Mucosa of rectum (tissue), 2 donors: ENCODE measurements around the gene ADISSP.

ENCODE experiments used
- H3K27ac ChIP-seq, 2 donors: one replicate each; pipeline ENCODE4 v1.7.0; 2013; ENCODE audit warnings: inconsistent platforms in 2 of 2, low read depth in 2 of 2, low read length in 2 of 2
- H3K27me3 ChIP-seq, 2 donors: one replicate each; pipeline ENCODE4 v1.7.0; 2013; ENCODE audit warnings: low read length in 2 of 2; ENCODE audit not compliant: control insufficient read depth in 2 of 2, insufficient read depth in 2 of 2
- H3K36me3 ChIP-seq, 2 donors: one replicate each; pipeline ENCODE4 v1.7.0; 2013; ENCODE audit warnings: low read length in 2 of 2; ENCODE audit not compliant: control insufficient read depth in 2 of 2, insufficient read depth in 2 of 2
- H3K4me1 ChIP-seq, 2 donors: one replicate each; pipeline ENCODE4 v1.7.0; 2013; ENCODE audit warnings: low read length in 2 of 2, mild to moderate bottlenecking in 1 of 2; ENCODE audit not compliant: control insufficient read depth in 2 of 2, insufficient read depth in 2 of 2
- H3K4me3 ChIP-seq, 2 donors: one replicate each; pipeline ENCODE4 v1.7.0; 2013; ENCODE audit warnings: low read length in 2 of 2
- H3K9ac ChIP-seq, 2 donors: one replicate each; pipeline ENCODE4 v1.7.0; 2013; ENCODE audit warnings: low read length in 2 of 2, low read depth in 1 of 2, mild to moderate bottlenecking in 1 of 2
- H3K9me3 ChIP-seq, 2 donors: one replicate each; pipeline ENCODE4 v1.7.0; 2013; ENCODE audit warnings: low read length in 2 of 2; ENCODE audit not compliant: control insufficient read depth in 2 of 2
- donor health status: healthy.
- donor health status: Normal muscosa, but diverticular disease.

ADISSP gene

DNA sequence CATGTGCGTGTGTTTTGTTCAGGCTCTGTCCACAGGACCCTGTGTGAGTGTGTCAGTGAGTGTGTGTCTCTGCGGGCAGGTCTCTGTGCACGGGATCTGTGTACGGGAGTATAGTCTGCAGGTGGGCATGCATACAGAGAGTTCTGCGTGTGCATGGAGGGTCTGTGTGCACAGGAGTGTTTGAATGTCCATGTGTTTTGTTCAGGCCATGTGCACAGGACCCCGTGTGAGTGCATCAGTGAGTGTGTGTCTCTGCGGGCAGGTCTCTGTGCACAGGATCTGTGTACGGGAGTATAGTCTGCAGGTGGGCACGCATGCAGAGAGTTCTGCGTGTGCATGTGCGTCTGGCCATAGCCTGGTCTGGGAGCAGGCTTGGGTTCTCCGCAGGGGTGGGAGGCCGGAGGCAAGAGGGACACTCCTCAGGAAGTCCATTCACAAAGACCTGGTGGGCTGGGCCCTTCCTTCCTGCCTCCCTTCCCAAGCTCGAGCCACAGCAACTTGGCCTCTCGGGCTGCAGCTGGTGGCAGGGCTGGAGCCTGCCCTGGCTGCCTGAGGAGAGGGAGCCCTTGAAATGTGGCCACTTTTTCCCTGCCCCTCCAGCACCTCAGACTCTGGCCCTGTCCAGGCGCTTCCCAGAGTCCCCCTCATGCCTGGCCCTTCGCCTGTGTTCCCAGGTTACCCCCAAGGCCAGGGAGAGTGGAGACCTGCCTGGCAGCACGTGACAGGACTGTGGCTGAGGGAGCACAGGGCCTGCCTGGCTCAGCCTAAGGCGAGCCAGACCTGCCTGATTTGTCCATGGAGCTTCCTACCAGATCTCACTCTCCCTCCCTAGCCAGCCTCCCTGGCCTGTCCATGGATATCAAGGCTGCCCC lies 28.3 kb downstream of the ADISSP start:
- no peak overlapping the region for H3K9ac ChIP-seq
- peaks cover 0 to 6% of the 10 kb centered on the region in 2 donors for H3K27me3 ChIP-seq
- peaks cover 0 to 8% of the 10 kb centered on the region in 2 donors for H3K4me1 ChIP-seq
- no peaks in the 10 kb centered on the region for H3K9me3 ChIP-seq
- H3K27ac ChIP-seq: no peak overlapping the region
- no peak overlapping the region for H3K4me3 ChIP-seq
- no peaks in the 10 kb centered on the region for H3K36me3 ChIP-seq

DNA sequence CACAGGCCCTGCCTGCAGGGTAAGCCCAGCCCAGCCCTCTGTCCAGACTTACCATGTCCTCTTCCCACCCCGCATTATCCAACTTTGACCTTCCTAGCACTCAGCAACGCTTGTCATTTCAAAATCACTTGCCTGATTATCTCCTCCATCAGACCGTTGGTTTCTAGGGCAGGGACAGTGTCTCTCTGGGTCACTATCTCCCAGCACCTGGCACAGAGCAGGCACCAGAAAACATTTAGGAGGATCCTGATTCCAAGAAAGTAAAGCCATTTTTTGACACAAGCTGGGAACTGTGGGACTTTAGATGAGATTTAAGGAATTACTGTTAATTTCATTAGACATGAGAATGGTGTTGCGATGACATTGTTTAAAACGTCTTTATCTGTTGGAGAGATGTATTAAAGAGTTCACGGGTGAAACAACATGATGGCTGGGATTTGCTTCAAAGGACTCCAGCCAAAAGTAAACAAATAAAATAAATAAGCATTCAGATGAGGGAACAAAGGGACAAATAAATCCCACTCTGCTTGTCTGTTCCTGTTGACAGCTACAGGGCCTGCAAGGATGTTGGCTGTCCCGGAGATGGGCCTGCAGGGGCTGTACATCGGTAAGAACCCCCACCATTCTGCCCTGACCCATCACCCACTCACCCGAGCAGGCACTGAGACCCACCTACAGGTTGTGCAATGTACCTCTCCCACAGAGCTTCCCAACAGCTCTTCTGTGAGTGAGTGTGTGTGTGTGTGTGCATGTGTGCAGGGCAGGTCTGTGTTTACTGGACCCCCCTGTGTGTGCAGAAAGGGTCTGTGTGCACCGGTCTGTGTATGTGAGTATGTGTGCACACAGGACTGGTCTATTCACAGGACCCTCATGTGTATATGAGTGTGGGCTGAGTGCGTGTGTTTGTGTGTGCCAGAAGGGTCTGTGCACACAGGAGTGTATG lies 29.2 kb downstream of the ADISSP start:
- no peaks in the 10 kb centered on the region for H3K36me3 ChIP-seq
- H3K27ac ChIP-seq: no peak overlapping the region
- no peak overlapping the region for H3K4me3 ChIP-seq
- no peaks in the 10 kb centered on the region for H3K9me3 ChIP-seq
- peaks cover 0 to 2% of the 10 kb centered on the region in 2 donors for H3K27me3 ChIP-seq
- H3K4me1 ChIP-seq: peaks cover 2 to 14% of the 10 kb centered on the region in 2 donors
- H3K9ac ChIP-seq: no peak overlapping the region

DNA sequence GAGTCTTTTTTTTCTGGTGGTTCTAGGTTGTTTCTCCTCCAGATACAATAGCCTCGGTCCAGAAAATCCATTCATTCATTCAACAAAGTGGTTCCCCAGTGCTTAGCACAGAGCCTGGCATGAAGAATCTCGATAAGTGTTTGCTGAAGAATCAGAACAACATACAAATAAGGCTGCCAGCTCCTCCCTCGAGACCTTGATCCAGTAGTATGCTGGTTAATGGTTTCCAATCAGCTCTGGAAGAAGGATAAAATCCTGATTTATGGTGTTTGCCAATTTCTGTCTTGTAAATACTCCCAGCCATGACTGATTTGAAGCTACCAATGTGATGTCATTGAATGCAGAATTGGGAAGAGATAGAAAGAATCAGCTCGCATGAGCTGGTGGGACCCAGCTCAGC lies 31.8 kb downstream of the ADISSP start:
- no peak overlapping the region for H3K4me3 ChIP-seq
- H3K9me3 ChIP-seq: no peaks in the 10 kb centered on the region
- no peak overlapping the region for H3K9ac ChIP-seq
- H3K27ac ChIP-seq: no peak overlapping the region
- no peaks in the 10 kb centered on the region for H3K36me3 ChIP-seq
- peaks cover 2 to 14% of the 10 kb centered on the region in 2 donors for H3K4me1 ChIP-seq
- peaks cover 9 to 14% of the 10 kb centered on the region in 2 donors for H3K27me3 ChIP-seq

DNA sequence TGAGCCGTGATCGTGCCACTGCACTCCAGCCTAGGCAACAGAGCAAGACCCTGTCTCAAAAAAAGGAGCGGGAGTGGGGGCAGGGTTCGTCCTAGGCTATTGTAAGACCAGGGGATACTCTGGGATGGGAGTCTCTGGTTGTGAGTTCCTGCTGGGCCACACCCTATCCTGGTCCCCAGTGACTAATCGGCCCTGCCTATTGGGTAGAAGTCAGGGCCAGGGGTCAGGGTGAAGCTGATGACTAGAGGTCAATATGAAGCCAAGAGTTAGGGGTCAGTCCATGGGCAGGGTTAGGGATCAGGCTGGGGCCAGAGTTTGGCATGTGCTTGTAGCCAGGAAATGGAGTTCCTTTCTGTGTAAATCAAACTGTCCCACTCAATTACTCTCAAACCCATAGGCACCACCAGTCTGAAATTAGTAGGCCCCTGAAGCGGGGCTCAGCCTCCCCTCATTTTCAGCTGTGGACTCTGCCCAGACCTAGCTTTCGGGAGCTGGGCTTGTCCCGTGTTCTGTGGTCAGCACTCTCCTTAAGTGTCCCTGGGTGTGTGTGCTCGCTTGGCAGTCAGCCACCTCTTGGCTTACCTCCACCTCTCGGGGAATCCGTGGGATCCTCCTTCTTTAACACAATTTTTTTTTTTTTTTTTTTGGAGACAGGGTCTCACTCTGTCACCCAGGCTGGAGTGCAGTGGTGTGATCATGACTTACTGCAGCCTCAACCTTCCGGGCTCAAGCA lies 33.3 kb downstream of the ADISSP start:
- peaks cover 10 to 16% of the 10 kb centered on the region in 2 donors for H3K27me3 ChIP-seq
- no peaks in the 10 kb centered on the region for H3K9me3 ChIP-seq
- H3K4me3 ChIP-seq: peak overlapping the region in 1 of 2 donors; percentile 24
- H3K27ac ChIP-seq: no peak overlapping the region
- H3K36me3 ChIP-seq: no peaks in the 10 kb centered on the region
- H3K9ac ChIP-seq: no peak overlapping the region
- H3K4me1 ChIP-seq: peaks cover 2 to 14% of the 10 kb centered on the region in 2 donors

DNA sequence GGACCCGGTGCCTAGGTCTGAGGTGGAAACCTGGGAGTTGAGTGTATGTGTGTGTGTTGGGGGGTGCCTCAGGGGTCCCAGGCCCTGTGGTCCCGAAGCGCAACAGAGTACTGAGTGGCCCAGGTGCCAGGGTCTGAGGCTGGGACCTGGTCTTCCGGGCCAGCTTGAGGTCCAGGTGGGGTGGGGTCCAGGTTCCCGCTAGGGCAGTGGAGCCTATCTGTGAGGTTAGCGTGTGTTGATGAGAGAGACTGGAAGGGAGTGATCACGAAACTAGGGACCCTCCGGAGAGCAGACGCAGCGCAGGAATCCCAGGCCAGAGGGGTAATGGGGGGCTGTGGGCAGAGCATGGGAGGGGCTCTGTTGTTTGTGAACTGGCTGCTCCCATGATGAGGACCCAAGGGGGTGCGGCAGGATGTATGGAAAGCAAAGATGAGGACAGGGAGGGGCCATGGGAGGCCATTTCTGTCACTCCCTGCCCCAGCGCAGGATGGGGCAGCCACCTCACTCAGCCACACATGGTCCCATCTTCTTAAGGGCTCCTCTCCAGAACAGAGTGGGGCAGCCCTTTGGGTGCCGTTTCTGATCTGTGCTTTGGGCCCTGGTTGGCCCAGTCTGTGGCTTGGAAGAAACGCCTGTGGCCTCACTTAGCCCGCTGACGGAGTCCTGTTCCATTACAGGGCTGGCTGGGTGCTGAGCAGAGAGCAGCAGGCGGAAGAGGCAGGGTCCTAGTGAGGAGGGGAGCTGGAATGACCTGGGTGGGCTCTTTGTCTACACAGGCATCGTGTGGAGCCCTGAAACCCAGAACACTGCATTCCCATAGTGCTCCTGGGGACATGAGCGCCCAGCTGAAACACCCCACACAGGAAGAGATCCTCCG lies 34.2 kb downstream of the ADISSP start:
- Histone ChIP-seq H3K27me3 (peaks cover 10 to 16% of the 10 kb centered on the region in 2 donors), H3K36me3 (no peaks in the 10 kb centered on the region), H3K4me3 (peak overlapping the region; percentile 31 to 45), H3K9me3 (no peaks in the 10 kb centered on the region), H3K9ac (no peak overlapping the region), H3K4me1 (peaks cover 2 to 14% of the 10 kb centered on the region in 2 donors), H3K27ac (no peak overlapping the region)

DNA sequence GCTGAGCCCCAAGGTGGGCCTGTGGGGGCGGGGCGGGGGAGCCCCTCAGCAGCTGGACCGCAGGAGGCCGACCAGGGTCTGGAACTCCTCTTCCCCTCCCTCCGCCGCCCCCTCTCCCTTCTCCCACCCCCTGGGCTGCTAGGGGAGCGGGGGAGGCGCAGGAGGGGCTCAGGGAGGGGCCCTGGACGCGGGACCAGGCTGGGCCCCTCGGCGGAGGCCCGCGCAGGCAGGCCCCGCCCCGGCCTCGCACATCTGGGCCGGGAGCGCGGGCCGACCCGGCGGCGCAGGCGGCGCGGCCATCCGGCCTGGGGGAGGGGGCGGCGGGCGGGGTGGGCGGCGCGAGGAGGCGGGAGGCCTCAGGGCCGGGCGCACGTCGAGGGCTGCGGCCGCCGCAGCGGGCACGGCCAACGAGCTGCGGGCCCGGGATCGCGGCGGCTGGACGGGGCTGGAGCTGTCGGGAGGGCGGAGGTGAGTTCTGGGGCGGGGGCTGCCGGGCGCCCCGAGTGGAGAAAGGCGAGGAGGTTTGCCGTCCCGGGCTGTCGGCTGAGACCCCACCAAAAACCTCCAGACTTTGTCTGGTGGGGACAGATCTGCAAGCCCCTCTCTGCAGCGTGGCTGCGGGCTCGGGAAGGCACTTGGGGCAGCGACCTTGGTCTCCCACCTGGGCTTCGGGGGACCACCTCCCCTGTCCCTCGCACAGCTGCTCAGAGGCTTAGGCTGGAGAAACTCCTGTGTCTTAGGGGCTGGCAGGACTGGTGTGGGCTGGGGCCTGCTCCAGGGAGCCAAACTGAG lies 35.0 kb downstream of the ADISSP start, which contains the start of gene HSPA12B:
TSS of gene HSPA12B (plus strand) at position 359 of the 792 bp plus-strand sequence. CDS start 5,990 bp downstream, outside the sequence.
- H3K4me3 ChIP-seq: peak within 1 kb of the TSS; percentile 31 to 45

DNA sequence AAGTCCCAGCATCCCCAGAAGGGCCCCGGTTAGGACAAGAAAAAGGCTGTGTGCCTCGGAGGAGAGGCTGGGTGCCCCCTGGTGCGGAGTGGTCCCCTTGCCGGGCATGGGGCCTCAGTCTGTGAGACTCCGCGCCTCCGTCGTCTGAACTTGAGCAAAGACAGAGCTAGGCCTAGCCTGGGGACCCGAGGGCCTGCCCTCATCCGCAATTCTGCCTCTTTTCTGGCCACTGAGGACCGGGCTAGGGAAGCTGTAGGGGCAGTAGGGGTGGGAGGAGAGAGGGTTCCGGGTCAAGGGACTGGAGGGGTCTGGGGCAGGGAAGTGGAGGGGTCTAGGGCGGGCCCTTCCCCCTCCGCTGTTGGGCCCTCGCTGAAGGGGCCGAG lies 35.6 kb downstream of the ADISSP start:
- Histone ChIP-seq H3K4me3 (no peak overlapping the region), H3K27me3 (peaks cover 14 to 18% of the 10 kb centered on the region in 2 donors)

More for the DNA sequence above, 35.0 kb downstream of the ADISSP start, which contains the start of gene HSPA12B:
- Histone ChIP-seq H3K36me3 (no peaks in the 10 kb centered on the region), H3K27me3 (peaks cover 14 to 18% of the 10 kb centered on the region in 2 donors), H3K9me3 (no peaks in the 10 kb centered on the region), H3K4me1 (peaks cover 2 to 19% of the 10 kb centered on the region in 2 donors), H3K27ac (no peak within 1 kb of the TSS), H3K9ac (no peak within 1 kb of the TSS)

DNA sequence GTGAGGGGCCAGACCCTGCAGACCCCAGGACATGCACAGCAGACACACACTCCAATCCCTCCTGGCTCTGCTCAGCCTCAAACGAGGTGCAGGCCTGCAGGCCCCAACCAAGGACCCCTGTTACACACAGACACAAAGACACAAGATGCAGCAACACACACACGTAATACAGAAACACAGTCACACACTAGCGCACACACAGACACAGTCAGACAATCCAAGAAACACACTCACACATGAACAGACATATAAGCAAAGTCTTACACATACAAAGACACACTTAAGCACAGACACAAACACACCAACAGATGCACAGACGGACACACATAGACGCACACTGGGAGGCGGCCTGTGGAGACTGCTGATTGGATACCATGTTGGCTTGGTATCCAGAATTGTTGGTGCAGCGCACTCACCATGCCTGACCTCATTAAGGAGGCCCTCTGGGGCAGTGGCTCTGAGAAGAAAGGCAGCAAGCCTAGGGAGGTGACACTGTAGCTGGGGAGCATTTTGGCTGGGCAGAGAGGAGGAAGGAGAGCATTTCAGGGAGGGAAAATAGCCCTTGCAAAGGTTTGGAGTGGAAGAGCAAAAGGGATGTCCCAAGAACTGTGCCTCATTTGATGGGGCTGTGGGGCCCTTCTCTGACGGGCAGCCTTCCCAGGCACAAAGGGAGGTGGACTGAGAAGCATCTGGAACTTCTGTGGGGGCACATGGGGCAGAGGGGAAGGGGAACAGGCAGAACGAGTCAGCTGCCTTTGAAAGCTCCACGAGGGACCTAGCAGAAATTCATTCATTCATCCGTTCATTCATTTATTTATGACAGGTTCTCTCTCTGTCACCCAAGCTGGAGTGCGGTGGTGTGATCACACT lies 36.5 kb downstream of the ADISSP start:
- Histone ChIP-seq H3K27ac (no peak overlapping the region), H3K9ac (no peak overlapping the region)

More for the DNA sequence above, 35.6 kb downstream of the ADISSP start:
- peaks cover 2 to 19% of the 10 kb centered on the region in 2 donors for H3K4me1 ChIP-seq
- no peak overlapping the region for H3K27ac ChIP-seq
- no peak overlapping the region for H3K9ac ChIP-seq
- no peaks in the 10 kb centered on the region for H3K9me3 ChIP-seq
- no peaks in the 10 kb centered on the region for H3K36me3 ChIP-seq

More for the DNA sequence above, 36.5 kb downstream of the ADISSP start:
- no peaks in the 10 kb centered on the region for H3K36me3 ChIP-seq
- no peaks in the 10 kb centered on the region for H3K9me3 ChIP-seq
- peaks cover 14 to 18% of the 10 kb centered on the region in 2 donors for H3K27me3 ChIP-seq
- H3K4me1 ChIP-seq: peaks cover 2 to 15% of the 10 kb centered on the region in 2 donors
- no peak overlapping the region for H3K4me3 ChIP-seq
